Endothelial cell of umbilical vein (primary cell): Measurements from ENCODE around the gene CLEC7A. TPM values are rescaled to one million over a fixed set of nuclear protein-coding genes. Genes with fewer than 3 reads are reported as not detected.

Source experiments
- BruUV-seq: library from RNA; stranded (reverse); fragments of 400-500 nt; replicated peaks from 2 replicates; lab custom pipeline; 2021; lab: Mats Ljungman, UMichigan
- CTCF ChIA-PET: fragments of 300-600, 350-600 bp; sonication (Branson Sonifier 250); formaldehyde crosslinking; loops from one replicate; lab custom pipeline; 2021; ENCODE audit warnings: antibody characterized with exemption, inconsistent platforms; lab: Charles Lee
- POLR2A ChIA-PET: fragments of 300-600, 350-600 bp; sonication (Branson Sonifier 250); formaldehyde crosslinking; loops from one replicate; lab custom pipeline; 2021; ENCODE audit warnings: antibody characterized with exemption, inconsistent platforms; lab: Charles Lee
- DNase-seq: peaks from one replicate; pipeline ENCODE4 v3.0.0-alpha.2; 2011; ENCODE audit warnings: low read depth, low spot score
- FAIRE-seq: peaks from 2 replicates; lab custom pipeline; 2011; peaks lifted over from hg19 to GRCh38; lab: Jason Lieb, UNC
- H2AFZ ChIP-seq: 2 replicates; pipeline ENCODE4 v1.6.0; 2012; ENCODE audit warnings: low read depth, low read length, control low read depth, inconsistent platforms
- H3K27ac ChIP-seq: 2 replicates; pipeline ENCODE4 v1.5.1; 2011; ENCODE audit warnings: low read depth, mild to moderate bottlenecking, control low read depth, low read length, moderate library complexity; ENCODE audit not compliant: insufficient read depth
- H3K27me3 ChIP-seq, 2 experiments: 2 replicates each; pipeline versions ENCODE4 v1.6.0 to v1.6.1; 2011; ENCODE audit warnings: low read length in 2 of 2, mixed read lengths in 1 of 2; ENCODE audit not compliant: control insufficient read depth in 2 of 2, insufficient read depth in 2 of 2
- H3K36me3 ChIP-seq, 2 experiments: 2 replicates in 1 of 2; 3 replicates in 1 of 2; pipeline ENCODE4 v1.5.1; 2011; ENCODE audit warnings: low read length in 2 of 2, mild to moderate bottlenecking in 1 of 2, moderate library complexity in 1 of 2; ENCODE audit not compliant: control insufficient read depth in 2 of 2, insufficient read depth in 2 of 2; ENCODE audit errors: extremely low read depth in 1 of 2
- H3K4me1 ChIP-seq: 3 replicates; pipeline ENCODE4 v1.5.1; 2011; ENCODE audit warnings: mild to moderate bottlenecking, low read length; ENCODE audit not compliant: control insufficient read depth, insufficient read depth; ENCODE audit errors: extremely low read depth
- H3K4me2 ChIP-seq: 2 replicates; pipeline ENCODE4 v1.6.1; 2011; ENCODE audit warnings: low read length, control low read depth, mixed read lengths; ENCODE audit not compliant: insufficient read depth
- H3K4me3 ChIP-seq, 3 experiments: fragments of 200-600 bp in 1 of 3; sonication (generic), shearing (Covaris generic) in 1 of 3; replicated peaks in 1 of 3; 2 replicates each; pipeline ENCODE4 v1.5.1; 2011 to 2016; ENCODE audit warnings: control low read depth in 3 of 3, low read length in 3 of 3, mild to moderate bottlenecking in 2 of 3, inconsistent platforms in 1 of 3, low read depth in 1 of 3, moderate library complexity in 1 of 3; ENCODE audit not compliant: insufficient read depth in 1 of 3
- H3K79me2 ChIP-seq: 2 replicates; pipeline ENCODE4 v1.6.0; 2012; ENCODE audit warnings: low read length, inconsistent platforms; ENCODE audit not compliant: control insufficient read depth, insufficient read depth
- H3K9ac ChIP-seq: replicated peaks from 2 replicates; pipeline ENCODE3; 2011; ENCODE audit warnings: low read length, control low read depth; ENCODE audit not compliant: insufficient read depth; ENCODE audit errors: extremely low read depth
- H3K9me1 ChIP-seq: replicated peaks from 3 replicates; pipeline ENCODE4 v1.6.0; 2011; ENCODE audit warnings: mild to moderate bottlenecking, low read length; ENCODE audit not compliant: control insufficient read depth, insufficient read depth; ENCODE audit errors: extremely low read depth
- H3K9me3 ChIP-seq: replicated peaks from 2 replicates; pipeline ENCODE4 v1.5.1; 2012; ENCODE audit warnings: low read length, inconsistent platforms; ENCODE audit not compliant: control insufficient read depth, insufficient read depth
- H4K20me1 ChIP-seq: replicated peaks from 2 replicates; pipeline ENCODE3; 2011; ENCODE audit warnings: mild to moderate bottlenecking, low read length; ENCODE audit not compliant: control insufficient read depth, insufficient read depth; ENCODE audit errors: extremely low read depth
- EZH2 ChIP-seq: IDR thresholded peaks from 2 replicates; pipeline ENCODE4 v1.6.1; 2012; ENCODE audit warnings: borderline replicate concordance, low read depth, mild to moderate bottlenecking, moderate library complexity, low read length, inconsistent platforms; ENCODE audit not compliant: severe bottlenecking
- FOS ChIP-seq: IDR thresholded peaks from 2 replicates; pipeline ENCODE4 v1.6.1; 2011; ENCODE audit warnings: mild to moderate bottlenecking, low read length, moderate library complexity, borderline replicate concordance; ENCODE audit not compliant: insufficient read depth
- GATA2 ChIP-seq: IDR thresholded peaks from 2 replicates; pipeline ENCODE4 v1.7.0; 2011; ENCODE audit warnings: low read depth, mild to moderate bottlenecking, moderate library complexity, mixed read lengths, low read length; ENCODE audit not compliant: insufficient read length, insufficient read depth
- JUN ChIP-seq: IDR thresholded peaks from 2 replicates; pipeline ENCODE4 v1.6.1; 2011; ENCODE audit warnings: borderline replicate concordance, low read depth; ENCODE audit not compliant: insufficient read length, insufficient read depth
- MYC ChIP-seq: IDR thresholded peaks from one replicate; pipeline ENCODE4 v1.6.1; 2011; ENCODE audit warnings: mild to moderate bottlenecking, low read depth, low read length
- POLR2A ChIP-seq: IDR thresholded peaks from 2 replicates; pipeline ENCODE4 v1.6.1; 2012; ENCODE audit warnings: low read depth, mild to moderate bottlenecking, control low read depth, low read length
- POLR2AphosphoS5 ChIP-seq: IDR thresholded peaks from 2 replicates; pipeline ENCODE4 v1.6.1; 2012; ENCODE audit warnings: low read depth, mild to moderate bottlenecking, control low read depth, low read length, moderate library complexity; ENCODE audit not compliant: insufficient read depth
- dilution Hi-C: fragments of 300-500 bp; cut with MboI; formaldehyde crosslinking; loops from one replicate; pipeline ENCODE4 v1.15.0; 2019; ENCODE audit warnings: low sequenced_read_pairs; ENCODE audit not compliant: extremely low pct_ligation_motif_present
- intact Hi-C: fragments of 100-400 bp; cut with micrococcal nuclease; formaldehyde crosslinking; loops from one replicate; pipeline ENCODE4 v1.10.0; 2022
- polyA plus RNA-seq, 4 experiments: library from polyadenylated mRNA; depleted of rRNA in 3 of 4; stranded (reverse) in 3 of 4; unstranded in 1 of 4; fragments of >200 nt; gene quantifications; 2 replicates each; pipeline versions ENCODE4 v1.2.1 to v1.2.3, GENCODE V29; 2011 to 2012; ENCODE audit warnings: missing spikeins in 1 of 4
- total RNA-seq: library from RNA; stranded (reverse); gene quantifications from 2 replicates; pipeline ENCODE4 v1.2.3, GENCODE V29; 2021
- TF ChIP-seq, protein P1 (sequence below), 2 donors: IDR thresholded peaks; 1 replicate in 1 of 2; 2 replicates in 1 of 2; pipeline ENCODE4 v1.5.1; 2011; ENCODE audit warnings: low read length in 2 of 2, mild to moderate bottlenecking in 2 of 2, moderate library complexity in 2 of 2, control low read depth in 1 of 2, inconsistent platforms in 1 of 2, low read depth in 1 of 2; ENCODE audit not compliant: insufficient read depth in 1 of 2; ENCODE audit errors: extremely low read depth in 1 of 2
- TF ChIP-seq, protein P2 (sequence below): IDR thresholded peaks from 2 replicates; pipeline ENCODE4 v1.6.1; 2011; ENCODE audit not compliant: insufficient read depth, insufficient read length

The CLEC7A gene
- total and polyA plus RNA-seq, 2 donors (not counting 3 experiments of a cell fraction or from before 2014, with no cell fraction given) = not detected

DNA sequence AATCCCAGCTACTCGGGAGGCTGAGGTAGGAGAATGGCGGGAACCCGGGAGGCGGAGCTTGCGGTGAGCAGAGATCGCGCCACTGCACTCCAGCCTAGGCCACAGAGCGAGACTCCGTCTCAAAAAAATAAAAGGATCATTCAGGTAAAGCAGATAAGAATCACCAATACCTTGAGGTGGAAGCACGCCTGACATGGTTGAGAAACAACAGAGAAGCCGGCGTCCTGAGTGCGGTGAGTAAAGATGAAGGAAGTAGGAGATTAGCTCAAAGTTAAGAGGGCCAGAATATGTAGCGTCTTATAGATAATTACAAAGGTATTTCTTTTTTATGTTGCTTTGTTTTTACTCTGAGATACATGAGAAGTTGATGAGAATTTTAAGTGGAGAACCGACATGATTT is 14.7 kb downstream of the CLEC7A start:
- FAIRE-seq (no peak), DNase-seq (no peak)
- H3K79me2 ChIP-seq = no peaks in the 10 kb centered on the region
- no peak overlapping the region for H3K27ac ChIP-seq
- H3K4me1 ChIP-seq = no peaks in the 10 kb centered on the region
- ChIA-PET CTCF (interaction anchor here (1.7 to 2.1 kb wide), 2 partner anchors 11 to 105 kb away, joined by 4 to 9 read pairs; partner anchors contain the start of gene CLEC12B), POLR2A (no interaction called here)
- H3K36me3 ChIP-seq = no peaks in the 10 kb centered on the region
- BruUV-seq = no TSS peak
- TF ChIP-seq FOS = no peak
- TF ChIP-seq, protein P1, sequence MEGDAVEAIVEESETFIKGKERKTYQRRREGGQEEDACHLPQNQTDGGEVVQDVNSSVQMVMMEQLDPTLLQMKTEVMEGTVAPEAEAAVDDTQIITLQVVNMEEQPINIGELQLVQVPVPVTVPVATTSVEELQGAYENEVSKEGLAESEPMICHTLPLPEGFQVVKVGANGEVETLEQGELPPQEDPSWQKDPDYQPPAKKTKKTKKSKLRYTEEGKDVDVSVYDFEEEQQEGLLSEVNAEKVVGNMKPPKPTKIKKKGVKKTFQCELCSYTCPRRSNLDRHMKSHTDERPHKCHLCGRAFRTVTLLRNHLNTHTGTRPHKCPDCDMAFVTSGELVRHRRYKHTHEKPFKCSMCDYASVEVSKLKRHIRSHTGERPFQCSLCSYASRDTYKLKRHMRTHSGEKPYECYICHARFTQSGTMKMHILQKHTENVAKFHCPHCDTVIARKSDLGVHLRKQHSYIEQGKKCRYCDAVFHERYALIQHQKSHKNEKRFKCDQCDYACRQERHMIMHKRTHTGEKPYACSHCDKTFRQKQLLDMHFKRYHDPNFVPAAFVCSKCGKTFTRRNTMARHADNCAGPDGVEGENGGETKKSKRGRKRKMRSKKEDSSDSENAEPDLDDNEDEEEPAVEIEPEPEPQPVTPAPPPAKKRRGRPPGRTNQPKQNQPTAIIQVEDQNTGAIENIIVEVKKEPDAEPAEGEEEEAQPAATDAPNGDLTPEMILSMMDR (IDR thresholded peaks at IDR 0.05; ENCODE audit: extremely low read depth in 1 of 2, insufficient read depth in 1 of 2, low read depth in 1 of 2, low read length in 2 of 2) = no peak
- no peak for TF ChIP-seq MYC
- TF ChIP-seq POLR2A = no peak
- no peak for TF ChIP-seq JUN
- TF ChIP-seq GATA2 = no peak
- no peak for TF ChIP-seq EZH2
- no peak for TF ChIP-seq POLR2AphosphoS5
- TF ChIP-seq, protein P2, sequence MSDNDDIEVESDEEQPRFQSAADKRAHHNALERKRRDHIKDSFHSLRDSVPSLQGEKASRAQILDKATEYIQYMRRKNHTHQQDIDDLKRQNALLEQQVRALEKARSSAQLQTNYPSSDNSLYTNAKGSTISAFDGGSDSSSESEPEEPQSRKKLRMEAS = no peak
- dilution Hi-C loops (no loop called here), intact Hi-C loops (no loop called here)
- H3K9ac ChIP-seq = no peak overlapping the region
- H3K9me3 ChIP-seq = no peaks in the 10 kb centered on the region
- no peak overlapping the region for H3K4me2 ChIP-seq
- no peak overlapping the region for H3K4me3 ChIP-seq
- H4K20me1 ChIP-seq = no peaks in the 10 kb centered on the region
- no peak overlapping the region for H2AFZ ChIP-seq
- no peaks in the 10 kb centered on the region for H3K27me3 ChIP-seq
- no peaks in the 10 kb centered on the region for H3K9me1 ChIP-seq
